ENCODE results near the gene RBM41. TPM values are rescaled to one million over a fixed set of nuclear protein-coding genes. Genes with fewer than 3 reads are reported as not detected.

Gene RBM41
- total and polyA plus RNA-seq, 9 of the 15 experiments (the other 6 are each of a cell fraction or from before 2014, with no cell fraction given) = 11.6 to 51.8 (median 27.9) TPM

DNA sequence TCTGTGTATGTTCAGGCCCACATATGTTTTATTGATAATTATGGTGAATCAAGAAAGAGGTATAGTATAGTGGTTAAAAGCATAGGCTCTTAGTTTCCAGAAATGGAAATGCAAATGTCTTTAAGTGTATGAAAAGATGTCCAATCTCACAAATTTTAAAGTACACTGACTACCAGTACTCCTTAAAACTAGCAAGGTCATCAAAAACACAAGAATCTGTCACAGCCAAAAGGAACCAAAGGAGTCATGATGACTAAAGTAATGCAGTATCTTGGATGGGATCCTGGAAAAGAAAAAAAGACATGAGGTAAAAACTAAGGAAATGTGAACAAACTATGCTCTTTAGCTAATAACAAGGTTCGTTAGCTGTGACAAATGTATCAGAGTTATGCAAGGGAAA is 661 bp upstream of the RBM41 start:
- Histone ChIP-seq H3K27ac (ENCODE audit: extremely low read depth, low read depth, low read length) (peak overlapping the region; percentile 17; the same call in 1 of the 3 replicates), H4K20me1 (replicated peaks; ENCODE audit: control insufficient read depth, insufficient read depth, low read length) (no peaks in the 10 kb centered on the region), H3K9ac (ENCODE audit: insufficient read depth in 1 of 2, low read depth in 2 of 2, low read length in 2 of 2) (no peak overlapping the region), H3K36me3 (ENCODE audit: control insufficient read depth, insufficient read depth, low read length) (peaks cover 70% of the 10 kb centered on the region), H3K4me3 (no peak overlapping the region), H3K4me1 (replicated peaks in 1 of 2; ENCODE audit: control insufficient read depth in 2 of 2, insufficient read depth in 2 of 2, low read length in 2 of 2) (peaks cover 0 to 3% of the 10 kb centered on the region in 2 experiments; a peak in 1 of 5 replicates), H3K9me3 (replicated peaks; ENCODE audit: control insufficient read depth, insufficient read depth, low read depth, low read length) (no peaks in the 10 kb centered on the region), H3K9me1 (ENCODE audit: control insufficient read depth, insufficient read depth, low read length) (no peaks in the 10 kb centered on the region), H3K27me3 (ENCODE audit: control insufficient read depth in 2 of 2, insufficient read depth in 2 of 2, low read length in 2 of 2) (no peaks in the 10 kb centered on the region), H2AFZ (ENCODE audit: low read depth, low read length) (peak overlapping the region; percentile 33; the same call in 1 of the 2 replicates), H3K79me2 (ENCODE audit: control insufficient read depth, insufficient read depth, low read length) (peaks cover 13% of the 10 kb centered on the region; the same call in 2 of the 3 replicates), H3K4me2 (ENCODE audit: insufficient read depth, low read length) (0 out of 2 replicates have a peak overlapping the region, but pooled peaks have one; percentile 79)
- FAIRE-seq = no peak
- 100% methylated on average over 1 of the region's 1 CpG for WGBS (ENCODE audit: insufficient coverage, low coverage, missing lambda C conversion rate)
- ATAC-seq = no peak
- POLR2A ChIA-PET = no interaction called here
- DNase-seq (ENCODE audit: extremely low read depth in 1 of 4, low spot score in 3 of 4) = no peak
- in situ Hi-C loops (cut with MboI) (no loop called here), intact Hi-C loops (cut with micrococcal nuclease) (no loop called here)
- CTCF ChIA-PET (ENCODE audit: low intra/inter-chr PET ratio) = no interaction called here
- BruUV-seq (replicated peaks) = no TSS peak
- no peak for TF ChIP-seq HDAC8 (tag; IDR thresholded peaks at IDR 0.05)
- no peak for TF ChIP-seq MYC (IDR thresholded peaks at IDR 0.05; ENCODE audit: low read depth, low read length)
- no peak for TF ChIP-seq MYC (CRISPR knock-in tag; IDR thresholded peaks at IDR 0.05; ENCODE audit: borderline replicate concordance, low read depth)
- TF ChIP-seq C11orf30 (IDR thresholded peaks at IDR 0.05; ENCODE audit: low read depth) = peak; percentile 79
- TF ChIP-seq MAFK (IDR thresholded peaks at IDR 0.05; ENCODE audit: low read length) = peak; percentile 52; the same call in 1 of the 2 replicates
- TF ChIP-seq MAFG (tag; conservative IDR thresholded peaks at IDR 0.05) = peak; percentile 67
- peak; percentile 65 for TF ChIP-seq MAFF (IDR thresholded peaks at IDR 0.05; ENCODE audit: low read length)
- peak; percentile 89 for TF ChIP-seq ZNF316 (IDR thresholded peaks at IDR 0.05)

Data from K562 (cell line).